Daoy (cell line): Measurements from ENCODE around the gene DENND1C. TPM values are rescaled to one million over a fixed set of nuclear protein-coding genes. Genes with fewer than 3 reads are reported as not detected.
"Not testable (repeated sequence)": the region's sequence is repeated elsewhere in the genome, so short reads cannot be mapped to it uniquely, and the experiment has no call there.

Experiments used
- DNase-seq: peaks from one replicate; pipeline ENCODE4 v3.0.0-alpha.2; 2015; ENCODE audit warnings: low read depth
- total RNA-seq: library from RNA; depleted of rRNA; stranded (reverse); fragments of >200 nt; shearing (Covaris generic); gene quantifications from 2 replicates; pipeline ENCODE4 v1.2.3, GENCODE V29; 2014

DENND1C gene
- total RNA-seq, 1 experiment from 2014 or later, result not detected

DNA sequence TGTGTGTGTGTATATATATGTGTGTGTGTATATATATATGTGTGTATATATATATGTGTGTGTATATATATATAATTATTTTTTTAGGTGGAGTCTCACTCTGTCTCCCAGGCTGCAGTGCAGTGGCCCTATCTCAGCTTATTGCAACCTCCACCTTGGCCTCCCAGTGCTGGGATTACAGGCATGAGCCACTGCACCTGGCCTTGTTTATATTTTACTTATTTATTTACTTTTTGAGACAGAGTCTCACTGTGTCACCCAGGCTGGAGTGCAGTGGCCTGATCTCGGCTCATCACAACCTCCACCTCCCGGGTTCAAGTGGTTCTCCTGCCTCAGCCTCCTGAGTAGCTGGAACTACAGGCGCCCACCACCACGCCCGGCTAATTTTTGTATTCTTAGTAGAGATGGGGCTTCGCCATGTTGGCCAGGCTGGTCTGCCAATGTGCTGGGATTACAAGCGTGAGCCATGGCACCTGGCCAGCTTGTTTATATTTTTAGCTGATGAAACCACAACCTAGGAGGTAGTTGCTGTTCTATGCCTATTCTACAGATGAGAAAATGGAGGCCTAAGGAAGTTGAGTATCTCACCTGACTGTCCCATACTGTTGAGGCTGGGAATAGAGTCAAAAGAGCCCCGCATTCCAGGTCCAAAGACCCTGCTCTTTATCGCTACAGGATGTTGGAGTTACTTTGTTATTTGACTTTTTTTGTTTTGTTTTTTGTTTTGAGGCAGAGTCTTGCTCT lies 26.6 kb upstream of the DENND1C start:
- not testable (repeated sequence) for DNase-seq

GRCh38 chr19:6503407-6504201 lies 22.0 kb upstream of the DENND1C start:
- DNase-seq, result no peak

- DNase-seq, result no peak
Observed at GRCh38 chr19:6501740-6502648, 20.4 kb upstream of the DENND1C start, which contains the start of gene TUBB4A. TUBB4A (minus strand) TSS chr19:6502309; CDS start chr19:6502212, 97 bp downstream.

DNA sequence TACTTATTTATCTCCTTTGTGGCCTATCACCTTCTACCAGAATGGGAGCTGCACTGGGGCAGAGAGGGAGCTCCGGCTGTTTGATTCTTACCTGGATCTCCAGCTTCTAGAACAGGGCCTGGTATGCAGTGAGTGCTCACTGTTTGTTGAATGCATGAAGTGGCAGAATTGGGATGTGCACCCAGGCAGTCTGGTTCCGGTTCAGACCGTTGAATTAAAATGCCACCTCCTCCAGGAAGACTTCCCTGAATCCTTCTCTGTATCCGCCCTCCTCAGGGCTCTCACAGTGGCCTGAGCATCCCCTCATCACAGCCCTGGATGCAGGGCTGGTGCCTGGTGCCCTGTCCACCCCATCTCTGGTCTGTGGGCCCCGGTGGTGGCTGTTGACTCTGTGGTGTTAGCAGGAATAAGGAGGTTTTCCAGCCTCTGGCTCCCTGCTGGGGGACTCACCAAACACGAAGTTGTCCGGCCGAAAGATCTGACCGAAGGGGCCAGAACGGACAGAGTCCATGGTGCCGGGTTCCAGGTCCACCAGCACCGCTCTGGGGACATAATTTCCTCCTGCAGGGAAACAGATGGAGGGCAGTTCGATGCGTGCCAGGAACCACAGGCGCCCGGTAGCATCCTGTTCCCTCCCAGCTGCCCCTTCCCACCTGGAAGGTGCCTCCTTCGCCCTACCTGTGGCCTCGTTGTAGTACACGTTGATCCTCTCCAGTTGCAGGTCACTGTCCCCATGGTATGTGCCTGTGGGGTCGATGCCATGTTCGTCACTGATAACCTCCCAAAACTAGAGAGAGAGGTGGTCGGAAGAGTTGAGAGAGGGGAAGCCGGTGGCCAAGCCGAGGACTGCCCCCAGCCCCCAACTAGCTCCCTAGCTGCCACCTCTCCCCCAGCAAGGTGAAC lies 19.5 kb upstream of the DENND1C start:
- no peak for DNase-seq

GRCh38 chr19:6499052-6499790 lies 17.6 kb upstream of the DENND1C start:
- DNase-seq, result no peak

DNA sequence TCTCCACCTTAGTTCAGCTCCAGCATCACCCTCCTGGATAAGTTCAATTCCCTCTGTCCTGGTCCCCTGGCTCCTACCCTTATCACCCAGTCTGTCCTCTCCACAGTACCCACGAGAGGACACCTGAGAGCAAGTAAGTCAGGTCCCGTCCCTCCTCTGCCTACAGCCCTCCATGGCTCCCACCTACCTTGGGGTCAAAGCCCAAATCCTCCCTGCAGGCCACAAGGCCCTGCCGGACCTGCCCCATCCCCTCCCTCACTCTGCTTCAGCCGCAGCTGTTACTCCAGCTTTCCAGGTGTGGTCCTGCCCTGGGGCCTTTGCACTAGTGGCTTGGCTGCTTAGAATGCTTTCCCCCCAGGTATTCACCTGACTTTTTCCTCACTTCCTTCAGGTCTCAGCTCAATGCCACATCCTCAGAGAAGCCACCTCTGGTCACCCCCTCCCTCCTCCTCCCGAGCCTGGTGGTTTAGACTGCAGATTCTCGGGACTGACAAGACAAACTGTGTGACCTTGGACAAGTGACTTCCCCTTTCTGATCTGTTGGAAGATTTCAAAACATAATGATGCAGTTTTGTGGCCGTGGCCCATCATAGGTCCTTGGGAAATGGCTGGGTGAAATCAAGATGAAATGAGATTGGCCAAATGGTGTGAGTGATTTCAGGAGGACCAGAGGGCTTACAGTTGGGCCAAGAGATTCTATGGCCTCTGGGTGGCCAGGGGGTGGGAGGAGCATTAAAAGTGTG lies 16.9 kb upstream of the DENND1C start:
- DNase-seq, result no peak

GRCh38 chr19:6495947-6496346 lies 14.4 kb upstream of the DENND1C start:
- no peak for DNase-seq

DNA sequence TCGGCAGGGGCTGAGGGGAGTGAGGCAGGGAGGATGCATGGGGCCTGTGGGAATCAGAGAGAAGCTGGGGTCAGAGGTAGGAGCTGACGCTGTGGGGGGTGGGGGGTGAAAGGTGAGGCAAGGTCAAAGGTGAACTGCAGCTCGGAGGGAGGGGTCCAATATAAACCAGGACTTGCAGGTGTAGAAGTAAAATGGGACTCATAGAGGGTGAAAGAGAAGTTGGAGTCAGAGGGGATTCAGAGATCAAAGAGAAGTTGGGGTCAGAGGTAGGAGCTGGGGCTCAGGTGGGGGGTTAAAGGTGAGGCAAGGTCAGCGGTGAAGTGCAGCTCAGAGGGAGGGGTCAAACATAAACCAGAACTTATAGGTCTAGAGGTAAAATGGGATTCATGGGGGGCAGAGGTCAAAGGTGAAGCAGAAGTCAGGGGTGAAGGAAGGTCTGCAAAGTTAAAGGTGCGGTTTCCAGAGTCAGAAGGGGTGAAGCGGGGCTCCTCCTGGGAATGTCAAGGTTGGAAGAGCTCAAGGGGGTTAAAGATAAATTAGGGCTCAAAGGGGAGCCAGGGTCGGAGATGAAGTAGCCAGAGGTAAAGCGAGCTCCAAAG lies 12.9 kb upstream of the DENND1C start:
- DNase-seq, result no peak

- no peak for DNase-seq
Observed at GRCh38 chr19:6491802-6492592, 10.4 kb upstream of the DENND1C start.

GRCh38 chr19:6490134-6490533 lies 8.5 kb upstream of the DENND1C start:
- no peak for DNase-seq

- DNase-seq, result no peak
Observed at GRCh38 chr19:6489278-6490061, 7.9 kb upstream of the DENND1C start.

DNA sequence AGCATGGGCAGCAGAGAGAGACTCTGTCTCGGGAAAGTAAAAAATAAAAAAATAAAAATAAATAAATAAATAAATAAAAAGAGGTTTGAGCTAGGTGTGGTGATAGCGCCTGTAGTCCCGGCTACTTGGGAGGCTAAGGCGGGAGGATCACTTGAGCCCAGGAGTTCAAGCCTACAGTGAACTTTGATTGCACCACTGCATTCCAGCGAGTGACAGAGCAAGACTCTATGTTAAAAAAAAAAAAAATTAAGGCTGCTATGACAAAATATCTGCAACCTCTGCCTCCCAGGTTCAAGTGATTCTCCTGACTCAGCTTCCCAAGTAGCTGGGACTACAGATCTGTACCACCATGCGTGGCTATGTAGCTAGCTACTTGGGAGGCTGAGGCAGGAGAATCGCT lies 3.2 kb upstream of the DENND1C start:
- DNase-seq, result no peak

- DNase-seq, result no peak
Observed at GRCh38 chr19:6484230-6484629, 2.6 kb upstream of the DENND1C start.

DNA sequence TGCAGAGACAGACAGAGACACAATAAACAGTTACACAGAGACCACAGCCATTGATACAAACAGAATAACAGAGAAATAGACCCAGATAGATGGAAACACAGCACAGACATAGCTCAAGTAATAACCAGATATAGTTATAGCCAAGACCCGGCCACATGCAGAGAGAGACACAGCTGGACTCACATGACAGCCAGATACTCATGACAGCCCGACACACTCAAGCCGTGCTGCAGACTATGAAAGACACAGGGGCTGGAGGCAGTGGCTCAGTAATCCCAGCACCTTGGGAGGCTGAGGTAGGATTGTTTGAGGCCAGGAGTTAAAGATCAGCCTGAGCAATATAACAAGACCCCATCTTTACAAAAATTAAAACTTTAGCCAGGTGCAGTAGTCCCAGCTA lies 1.6 kb upstream of the DENND1C start:
- no peak for DNase-seq

- no peak for DNase-seq
Observed at GRCh38 chr19:6482343-6482686, 728 bp upstream of the DENND1C start.

DNA sequence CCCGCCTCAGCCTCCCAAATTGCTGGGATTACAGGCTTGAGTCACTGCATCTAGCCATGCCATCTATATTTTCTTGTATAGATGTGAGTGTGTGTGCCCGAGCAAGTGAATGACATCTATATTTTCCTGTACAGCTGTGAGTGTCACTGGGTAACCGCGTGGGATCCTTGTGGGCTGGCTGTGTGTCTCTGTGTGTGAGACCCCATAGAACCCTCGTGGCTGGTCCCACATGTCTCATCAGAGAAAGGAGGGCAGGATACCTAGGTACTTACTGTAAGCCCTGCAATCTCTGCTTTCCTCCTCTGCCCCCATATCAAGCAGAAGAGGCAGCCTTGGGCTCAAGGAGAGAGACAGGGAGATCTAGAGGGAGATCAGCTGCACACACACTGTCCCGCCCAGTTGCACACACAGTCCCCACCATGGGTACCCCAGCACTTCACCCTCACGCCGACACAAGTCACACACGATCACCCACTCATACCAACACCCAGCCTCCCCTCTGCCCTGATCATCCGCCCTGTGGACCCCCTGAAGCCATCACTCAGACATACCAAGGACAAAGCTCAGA lies 655 bp downstream of the DENND1C start:
- DNase-seq, result no peak

DNA sequence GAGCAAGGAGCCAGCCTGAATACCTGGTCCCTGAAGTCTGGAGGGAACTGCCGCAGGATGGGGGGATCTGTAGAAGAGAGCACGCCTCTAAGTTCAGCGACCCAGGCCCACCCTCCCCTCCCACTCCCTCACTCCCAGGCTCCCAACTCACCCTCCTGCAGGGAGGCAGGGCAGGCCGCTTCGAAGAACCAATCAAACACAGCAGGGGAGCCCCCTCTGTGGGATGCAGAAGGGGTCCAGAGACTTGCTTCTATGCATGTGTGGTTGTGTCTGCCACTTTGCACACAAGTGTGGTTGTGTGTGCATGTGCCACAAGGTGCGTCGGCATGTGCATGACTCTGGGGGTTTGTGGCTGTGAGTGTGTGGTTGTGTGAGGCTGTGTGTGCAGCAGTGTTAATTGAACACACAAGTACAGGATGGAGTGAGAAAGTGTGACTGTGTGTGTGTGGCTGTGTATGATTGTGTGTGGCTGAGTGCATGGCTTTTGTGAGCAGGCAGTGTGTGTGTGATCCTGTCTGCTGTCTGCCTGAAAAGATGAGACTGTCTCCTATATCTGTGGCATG lies 1.7 kb downstream of the DENND1C start:
- no peak for DNase-seq
